Heart left ventricle (tissue), 13 donors: ENCODE data around the gene PGLYRP1.

Source experiments
- POLR2A ChIP-seq, 2 donors: fragments of 450-650 bp; IDR thresholded peaks; one replicate each; pipeline ENCODE4 v1.6.1; 2017; ENCODE audit warnings: antibody characterized with exemption in 2 of 2, mild to moderate bottlenecking in 2 of 2, moderate library complexity in 2 of 2
- TF ChIP-seq, protein P1 (sequence below), 12 donors: fragments of 200-600 bp; sonication (generic) in 4 of 12; IDR thresholded peaks; one replicate each; pipeline versions ENCODE4 v1.5.0 to v1.8.0; 2018 to 2022; ENCODE audit warnings: antibody characterized with exemption in 12 of 12, mild to moderate bottlenecking in 5 of 12
- donor health status: ischemic (EF 13 %, LVEDD 7.1; RV severe dilation, severe dysfunction).
- donor health status: DM: no; HTN: yes; CAD: no.
- donor health status: DM: no; HTN: no; CAD: no.
- donor health status: ischemic (EF 25% LVEDD 6.9; RV normal size, moderate dysfunction).
- donor health status: ischemic (EF 25% LVEDD 5.7; RV mildly dilated, moderate dysfunction).
- donor health status: ischemic (EF 35%, LVEDD 5.7; RV mildly dilated, moderate dysfunction).
- donor health status: nonischemic (EF 11% LVEDD 7.7; RV severe dilation, severe dysfunction).
- donor health status: DM: yes; HTN: yes; CAD: no.
- donor health status: PGD.
- donor health status: ischemic (EF 29% LVEDD 5.4; RV normal size, mild dysfunction).
- donor health status: nonischemic (EF 23%, LVEDD 6.1; RV moderate dilation, normal function).

DNA sequence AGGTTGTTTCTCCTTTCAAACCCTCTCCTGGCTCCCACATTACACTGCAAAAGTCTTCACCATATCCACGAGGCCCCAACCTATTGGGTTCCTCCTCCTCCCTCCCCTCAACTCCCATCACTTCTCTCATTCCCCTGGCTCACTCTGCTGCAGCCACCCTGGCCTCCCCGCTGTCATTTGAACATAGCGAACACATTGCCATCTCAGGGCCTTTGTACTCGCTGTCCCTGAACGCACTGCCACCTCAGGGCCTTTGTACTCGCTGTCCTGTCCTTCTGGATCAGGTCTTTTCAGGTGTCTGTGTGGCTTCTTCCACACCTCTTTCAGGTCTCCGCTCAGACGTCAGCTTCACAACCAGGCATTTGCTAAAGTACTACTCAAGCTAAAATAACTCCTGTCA lies 25.9 kb downstream of the PGLYRP1 start:
- TF ChIP-seq, protein P1, sequence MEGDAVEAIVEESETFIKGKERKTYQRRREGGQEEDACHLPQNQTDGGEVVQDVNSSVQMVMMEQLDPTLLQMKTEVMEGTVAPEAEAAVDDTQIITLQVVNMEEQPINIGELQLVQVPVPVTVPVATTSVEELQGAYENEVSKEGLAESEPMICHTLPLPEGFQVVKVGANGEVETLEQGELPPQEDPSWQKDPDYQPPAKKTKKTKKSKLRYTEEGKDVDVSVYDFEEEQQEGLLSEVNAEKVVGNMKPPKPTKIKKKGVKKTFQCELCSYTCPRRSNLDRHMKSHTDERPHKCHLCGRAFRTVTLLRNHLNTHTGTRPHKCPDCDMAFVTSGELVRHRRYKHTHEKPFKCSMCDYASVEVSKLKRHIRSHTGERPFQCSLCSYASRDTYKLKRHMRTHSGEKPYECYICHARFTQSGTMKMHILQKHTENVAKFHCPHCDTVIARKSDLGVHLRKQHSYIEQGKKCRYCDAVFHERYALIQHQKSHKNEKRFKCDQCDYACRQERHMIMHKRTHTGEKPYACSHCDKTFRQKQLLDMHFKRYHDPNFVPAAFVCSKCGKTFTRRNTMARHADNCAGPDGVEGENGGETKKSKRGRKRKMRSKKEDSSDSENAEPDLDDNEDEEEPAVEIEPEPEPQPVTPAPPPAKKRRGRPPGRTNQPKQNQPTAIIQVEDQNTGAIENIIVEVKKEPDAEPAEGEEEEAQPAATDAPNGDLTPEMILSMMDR (IDR thresholded peaks at IDR 0.05), result no peak
- no peak for TF ChIP-seq POLR2A (IDR thresholded peaks at IDR 0.05)
